GM21381 (cell line): ENCODE data around the gene ATP2C2.
"Not testable (repeated sequence)": the region's sequence is repeated elsewhere in the genome, so short reads cannot be mapped to it uniquely, and the experiment has no call there.

Source experiments
- ATAC-seq: cut with Tn5 transposase; IDR thresholded peaks from one replicate; pipeline ENCODE4 v1.9.1; 2021; ENCODE audit warnings: mild to moderate bottlenecking, moderate library complexity; ENCODE audit not compliant: unreplicated experiment

ATP2C2 gene

DNA sequence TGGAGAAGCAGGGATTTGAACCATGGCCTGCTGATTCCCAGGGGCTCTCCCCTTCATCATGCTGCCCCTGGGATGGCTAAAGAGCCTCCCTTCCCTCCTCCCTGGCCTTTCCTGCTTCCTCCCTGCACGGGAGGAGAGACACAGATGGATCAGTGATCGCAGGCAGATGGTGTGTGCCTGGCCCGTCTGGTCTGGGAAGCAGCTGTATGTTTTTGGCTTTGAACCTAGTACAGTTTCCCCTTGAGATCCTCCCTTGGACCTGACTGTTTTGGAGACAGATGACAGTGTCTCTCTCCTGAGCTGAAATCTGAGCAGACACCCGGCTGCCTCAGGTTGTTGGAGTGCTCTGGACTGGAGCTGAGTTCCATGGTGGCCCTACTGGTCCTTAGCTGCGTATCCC lies 29.0 kb upstream of the ATP2C2 start:
- no peak for ATAC-seq

DNA sequence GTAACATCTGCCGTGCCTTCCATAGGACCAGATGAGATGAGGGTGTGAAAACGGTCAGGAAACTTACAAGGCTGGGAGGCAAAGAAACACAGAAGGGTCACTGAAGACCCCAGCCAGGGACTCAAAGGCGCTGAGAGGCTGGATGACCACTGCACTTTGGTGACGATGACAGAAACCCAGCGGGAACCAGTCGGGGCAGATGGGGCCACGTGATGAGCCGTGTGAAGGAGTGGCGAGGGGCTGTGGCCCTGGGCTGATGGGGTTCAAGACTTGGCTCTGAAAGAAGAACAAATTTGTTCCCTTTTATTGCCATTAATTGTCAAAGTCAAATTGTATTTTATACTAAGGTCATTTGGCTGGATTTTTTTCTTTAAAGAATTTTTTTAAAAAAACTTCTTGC lies 28.6 kb upstream of the ATP2C2 start:
- no peak for ATAC-seq

GRCh38 chr16:84340325-84341040 lies 27.9 kb upstream of the ATP2C2 start:
- ATAC-seq: no peak

DNA sequence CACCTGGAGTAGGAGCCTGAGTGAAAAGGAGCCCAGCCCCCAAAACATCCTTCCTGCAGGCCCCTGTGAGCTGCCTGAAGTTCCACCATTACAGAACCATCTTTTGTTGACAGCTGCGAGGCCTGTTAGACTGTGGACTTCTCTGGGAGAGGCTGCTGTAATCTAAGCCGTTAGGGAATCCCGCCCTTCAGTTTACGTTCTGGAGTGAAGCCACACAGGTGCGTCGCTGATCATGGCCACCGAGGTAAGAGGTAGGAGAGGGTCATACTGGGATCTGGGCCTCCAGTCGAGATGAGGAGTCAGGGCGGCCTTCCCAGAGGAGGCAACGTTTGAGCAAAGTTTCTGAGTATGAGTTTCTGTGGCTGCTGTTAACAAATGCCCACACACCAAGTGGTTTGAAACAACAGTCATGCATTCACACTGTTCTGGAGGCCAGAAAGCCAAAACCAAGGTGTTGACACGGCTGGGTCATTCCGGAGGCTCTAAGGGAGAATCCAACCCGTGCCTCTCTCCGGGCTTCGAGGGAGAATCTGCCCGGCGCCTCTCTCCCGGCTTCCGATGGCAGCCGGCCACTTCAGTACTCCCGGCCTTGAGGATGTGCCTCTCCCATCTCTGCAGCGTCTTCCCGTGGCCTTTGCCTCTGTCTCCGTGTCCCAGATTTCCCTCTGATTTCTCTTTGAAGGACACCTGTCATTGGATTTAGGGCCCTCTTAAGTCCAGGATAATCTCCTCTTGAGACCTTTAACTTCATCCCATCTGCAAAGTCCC lies 26.6 kb upstream of the ATP2C2 start:
- no peak for ATAC-seq

- not testable (repeated sequence) for ATAC-seq
Measured at GRCh38 chr16:84343800-84344199, 24.5 kb upstream of the ATP2C2 start.

GRCh38 chr16:84344781-84345180 lies 23.6 kb upstream of the ATP2C2 start:
- no peak for ATAC-seq

- ATAC-seq: no peak
Measured at GRCh38 chr16:84347161-84347560, 21.2 kb upstream of the ATP2C2 start.

- no peak for ATAC-seq
Measured at GRCh38 chr16:84348386-84348888, 19.9 kb upstream of the ATP2C2 start.

GRCh38 chr16:84349862-84350684 lies 18.3 kb upstream of the ATP2C2 start:
- ATAC-seq: no peak

- ATAC-seq: no peak
Measured at GRCh38 chr16:84350685-84351400, 17.5 kb upstream of the ATP2C2 start.

GRCh38 chr16:84351630-84352029 lies 16.7 kb upstream of the ATP2C2 start:
- no peak for ATAC-seq

DNA sequence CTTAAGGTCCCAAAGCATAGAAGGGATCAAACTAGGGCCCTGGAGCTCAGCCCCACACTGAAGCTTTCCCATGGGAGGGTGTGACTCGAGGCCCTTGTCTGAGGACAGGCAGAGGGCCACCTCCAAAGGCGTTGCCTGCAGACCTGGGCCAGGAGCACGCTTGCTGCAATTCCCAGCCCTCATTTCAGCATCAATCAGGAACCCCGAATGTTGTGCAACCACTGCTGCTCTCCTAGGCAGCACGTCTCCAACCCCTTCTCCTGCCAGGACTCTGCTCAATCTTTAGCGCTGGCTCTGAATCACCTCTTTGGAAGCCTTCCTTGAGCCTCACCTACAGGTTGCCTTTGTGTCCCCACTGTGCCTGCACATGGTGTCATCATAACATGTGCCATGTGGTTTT lies 14.0 kb upstream of the ATP2C2 start:
- no peak for ATAC-seq

- no peak for ATAC-seq
Measured at GRCh38 chr16:84355149-84355548, 13.2 kb upstream of the ATP2C2 start.

DNA sequence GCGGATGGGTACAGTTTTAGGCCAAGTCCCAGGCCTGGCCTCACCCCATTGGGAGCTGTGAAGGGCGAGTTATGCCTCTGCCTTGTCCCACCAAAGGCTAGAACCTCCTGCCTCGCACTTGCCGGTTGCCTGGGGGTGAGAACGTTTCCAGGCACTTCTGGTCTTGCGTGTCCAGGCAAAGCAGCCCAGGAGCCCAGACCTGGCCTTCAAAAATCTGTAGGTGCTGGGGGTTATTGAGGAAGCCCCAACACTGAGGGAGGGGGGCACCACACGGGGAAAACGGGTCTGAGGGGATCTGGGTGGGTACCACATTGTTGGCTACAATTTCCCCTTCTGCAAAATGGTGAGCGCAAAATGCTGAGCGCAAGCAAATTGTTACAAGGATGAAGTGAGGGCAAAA lies 12.2 kb upstream of the ATP2C2 start:
- ATAC-seq: no peak

DNA sequence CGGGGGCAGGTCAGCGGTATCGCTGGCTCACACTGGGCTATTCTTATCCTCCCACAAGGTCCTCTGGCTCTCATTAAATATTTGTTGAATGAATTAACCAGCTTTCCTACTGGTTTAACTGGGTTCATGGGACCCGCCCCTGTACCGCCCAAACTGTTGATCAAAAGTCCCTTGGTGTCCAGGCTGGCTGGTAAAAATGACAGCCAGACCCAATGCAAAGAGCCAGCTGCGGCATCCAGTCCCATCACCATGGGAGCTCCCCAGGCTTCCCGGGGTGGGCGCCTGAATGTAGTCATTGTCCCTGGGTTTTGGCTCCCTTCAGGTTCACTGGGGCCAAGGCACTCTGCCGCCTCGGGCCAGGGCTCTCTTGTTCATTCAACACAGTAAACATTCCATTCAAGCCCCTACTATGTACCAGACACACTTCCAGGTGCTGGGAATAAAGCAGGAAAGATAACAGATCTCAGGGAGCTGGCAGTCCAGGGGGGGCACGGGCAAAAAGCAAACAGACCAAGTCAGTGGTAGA lies 11.7 kb upstream of the ATP2C2 start:
- no peak for ATAC-seq

DNA sequence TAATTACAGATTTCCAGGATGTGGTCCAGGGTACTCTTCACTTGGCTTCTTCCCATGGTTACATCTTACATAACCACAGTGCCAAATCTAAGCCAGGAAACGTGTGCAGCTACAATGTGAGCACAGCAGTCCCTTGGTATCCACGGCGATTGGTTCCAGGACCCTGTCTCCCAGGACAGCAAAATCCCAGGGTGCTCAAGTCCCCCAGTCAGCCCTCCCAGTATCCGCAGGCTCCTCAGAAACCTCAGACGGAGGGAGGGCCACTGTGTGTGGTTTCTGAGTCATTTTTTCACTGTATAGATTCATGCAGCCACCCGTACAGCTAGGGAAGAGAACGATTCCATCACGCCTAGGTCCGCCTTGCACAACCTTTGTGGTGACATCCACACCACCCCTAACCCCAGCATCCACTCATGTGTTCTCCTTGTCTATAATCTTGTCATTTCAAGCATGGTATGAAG lies 11.1 kb upstream of the ATP2C2 start:
- ATAC-seq: no peak

DNA sequence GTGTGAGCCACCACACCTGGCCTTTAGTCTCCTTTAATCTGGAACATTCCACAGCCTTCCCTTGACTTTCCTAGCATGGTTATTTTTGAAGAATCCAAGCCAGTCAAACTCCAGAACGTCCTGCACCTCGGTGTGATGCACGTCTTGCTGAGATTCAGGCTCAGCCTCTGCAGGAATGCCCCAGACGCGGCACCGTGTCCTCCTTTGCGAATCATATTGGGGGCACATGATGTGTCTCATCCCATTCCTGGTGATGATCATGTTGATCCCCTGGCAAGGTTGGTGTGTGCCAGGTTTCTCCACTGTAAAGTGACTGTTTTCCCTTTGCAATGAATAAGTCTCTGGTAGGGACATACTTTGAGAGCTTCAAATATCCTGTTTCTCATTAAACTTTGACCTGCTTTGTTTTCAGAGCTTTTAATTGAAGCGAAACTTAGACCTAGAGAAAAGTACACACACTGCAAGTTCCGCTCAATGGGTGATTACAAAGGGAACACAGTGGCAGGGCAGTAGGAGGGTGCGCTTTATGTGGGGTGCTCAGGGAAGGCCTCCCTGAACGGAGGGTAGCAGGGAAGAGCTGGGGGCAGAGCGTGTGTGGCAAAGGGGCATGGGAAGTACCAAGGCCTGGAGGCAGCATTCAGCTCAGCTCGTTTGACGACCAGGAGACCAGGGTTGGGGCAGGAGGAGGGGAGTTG lies 9.6 kb upstream of the ATP2C2 start:
- no peak for ATAC-seq

DNA sequence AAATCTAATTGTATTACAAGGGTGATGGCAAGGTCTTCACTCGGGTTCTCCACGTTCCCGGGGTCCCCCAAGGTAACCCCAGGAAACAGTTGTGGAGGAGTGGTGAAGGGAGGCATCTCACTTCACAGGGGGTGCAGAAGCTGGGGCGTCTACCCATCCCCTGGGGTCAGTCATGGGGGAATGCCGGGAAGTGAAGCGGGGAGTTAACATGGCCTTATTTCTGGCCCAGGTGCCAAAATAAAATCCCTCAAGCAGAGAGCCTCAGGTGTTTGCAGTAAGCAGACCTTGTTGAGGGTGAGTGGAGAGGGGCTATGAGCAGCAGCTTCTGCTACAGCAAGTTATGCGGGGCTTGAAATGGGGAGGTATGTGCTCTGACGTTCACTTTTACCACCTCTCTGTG lies 9.0 kb upstream of the ATP2C2 start:
- ATAC-seq: no peak

DNA sequence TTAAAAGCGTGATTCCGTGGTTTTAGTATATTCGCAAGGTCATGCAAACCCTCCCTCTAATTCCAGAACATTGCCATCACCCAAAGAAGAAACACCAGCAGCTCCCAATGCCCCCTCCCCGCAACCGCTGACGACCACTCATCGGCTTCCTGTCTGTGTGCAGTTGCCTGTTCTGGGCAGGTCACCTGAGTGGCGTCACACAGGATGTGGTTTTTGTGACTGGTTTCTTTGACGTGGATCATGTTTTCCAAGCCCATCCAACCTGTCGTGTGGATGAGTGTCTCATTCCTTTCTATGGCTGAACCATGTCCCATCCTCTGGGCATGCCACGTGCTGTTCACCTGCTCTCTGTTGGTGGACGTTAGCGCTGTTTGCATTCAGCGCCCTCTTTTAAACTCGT lies 8.2 kb upstream of the ATP2C2 start:
- no peak for ATAC-seq

DNA sequence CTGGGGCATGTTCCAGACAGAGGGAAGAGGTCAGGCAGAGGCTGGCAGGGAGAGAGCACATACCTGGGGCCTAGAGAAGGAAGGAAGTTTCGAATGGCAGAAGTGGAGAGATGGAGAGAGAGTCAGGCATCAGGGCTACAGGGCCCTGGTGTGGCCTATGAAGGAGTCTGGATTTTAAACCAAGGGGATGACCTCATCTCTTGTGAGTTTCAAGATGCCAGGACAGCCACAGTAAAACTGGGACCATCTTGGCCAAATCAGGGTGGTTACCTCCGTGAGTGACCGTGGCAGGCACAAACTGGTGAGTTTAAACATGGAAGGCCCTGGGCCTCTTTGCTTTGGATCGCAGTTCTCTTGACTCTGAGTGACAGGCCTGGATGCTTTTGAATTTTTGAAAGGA lies 7.6 kb upstream of the ATP2C2 start:
- ATAC-seq: no peak
